GM19238 (cell line): Measurements from ENCODE around the gene TMC1.
"Not testable (repeated sequence)": the region's sequence is repeated elsewhere in the genome, so short reads cannot be mapped to it uniquely, and the experiment has no call there.

Experiments
- DNase-seq: peaks from one replicate; pipeline ENCODE4 v3.0.0; 2011; ENCODE audit warnings: low spot score; ENCODE audit not compliant: insufficient read length

TMC1 gene

DNA sequence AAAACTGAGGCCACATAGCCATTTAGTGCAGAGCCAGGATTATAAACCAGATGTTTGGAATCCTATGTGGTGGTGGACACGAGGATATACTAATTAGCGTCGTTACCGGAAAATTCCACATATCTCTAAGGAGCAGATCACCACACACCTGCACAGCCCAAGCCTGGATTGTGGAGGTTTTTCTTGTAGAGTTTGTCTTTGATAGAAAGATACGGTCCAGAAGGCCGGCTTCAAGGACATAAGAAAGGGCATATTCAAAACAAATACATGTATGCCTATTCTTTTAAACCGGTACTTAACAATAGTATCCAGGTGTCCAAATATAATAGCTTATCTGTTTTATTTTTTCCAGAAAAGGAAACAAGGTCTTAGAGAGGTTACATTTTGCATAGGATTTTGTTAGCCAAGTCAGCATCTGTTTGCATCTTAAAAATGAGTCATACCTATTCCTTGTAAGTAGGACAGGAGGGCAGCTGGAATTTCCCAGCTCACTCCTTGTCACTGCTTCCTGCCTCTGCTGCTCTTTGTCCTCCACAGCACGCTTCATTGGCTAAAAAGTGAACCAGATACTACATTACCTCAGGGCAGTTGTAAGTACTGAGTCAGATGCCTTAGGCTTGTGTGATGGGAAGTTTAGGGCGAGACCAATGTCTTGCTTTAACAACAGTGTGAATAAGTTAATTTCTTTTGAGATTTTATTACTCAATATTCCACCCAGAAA is 3.6 kb downstream of the TMC1 start:
- DNase-seq: no peak

DNA sequence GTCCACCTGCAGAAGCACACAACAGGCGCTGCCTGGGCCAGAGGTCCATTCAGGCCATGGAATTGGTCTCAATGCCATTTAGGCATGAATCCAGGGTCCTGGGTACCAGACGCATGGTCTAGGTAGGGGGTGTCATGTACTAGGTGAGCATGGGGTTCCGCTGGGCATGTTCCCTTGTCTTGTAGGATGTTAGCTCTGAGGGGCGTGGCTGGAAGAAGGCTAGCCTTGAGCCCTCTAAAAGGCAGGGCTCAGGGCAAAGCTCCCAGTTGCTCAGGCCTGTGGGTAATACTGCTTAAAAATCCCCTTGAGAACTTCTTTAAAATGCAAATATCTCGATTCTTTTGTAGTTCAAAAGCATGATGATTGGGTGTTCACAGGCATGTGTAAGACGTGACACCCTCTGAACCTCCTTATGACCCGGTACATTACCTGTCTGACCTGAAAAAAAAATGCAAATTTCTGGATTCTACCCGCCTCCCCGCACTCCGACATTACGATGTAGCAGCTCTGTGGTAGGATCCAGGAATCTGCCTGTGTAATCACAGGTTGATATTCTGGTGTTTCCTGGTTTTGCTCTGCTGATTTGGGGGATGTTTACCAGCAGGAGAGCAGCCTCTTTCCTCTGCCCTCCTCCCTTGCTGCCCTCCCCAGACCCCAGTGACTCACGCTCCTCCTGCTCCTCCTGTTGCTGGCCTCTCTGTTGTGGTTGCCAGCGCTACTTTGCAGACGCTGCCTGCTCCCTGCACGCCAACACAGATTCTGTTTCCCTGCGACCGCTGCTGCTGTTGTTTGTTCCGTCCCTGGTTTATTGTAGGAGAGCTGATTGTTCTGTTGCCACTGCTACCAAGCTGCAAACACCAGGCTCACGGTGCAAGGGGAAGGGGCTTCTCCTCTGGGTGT is 5.7 kb downstream of the TMC1 start:
- peak; percentile 35 for DNase-seq

DNA sequence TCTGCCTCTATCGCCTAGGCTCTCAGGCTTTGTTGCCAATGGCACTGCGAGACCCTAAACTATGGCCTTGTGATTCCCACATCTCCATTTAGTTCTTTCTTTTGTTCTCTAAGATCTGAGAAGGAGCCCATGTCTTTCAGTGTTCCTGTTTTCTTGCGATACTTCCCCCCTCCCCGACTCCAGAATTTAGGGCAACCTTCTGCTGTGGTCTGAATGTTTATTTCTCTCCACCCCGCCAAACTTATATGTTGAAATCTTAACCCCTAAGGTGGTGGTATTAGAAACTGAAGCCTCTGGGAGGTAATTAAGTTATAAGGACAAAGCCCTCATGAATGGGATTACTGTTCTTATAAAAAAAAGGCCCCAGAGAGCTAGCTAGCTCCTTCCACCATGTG is 6.4 kb downstream of the TMC1 start:
- DNase-seq: no peak

DNA sequence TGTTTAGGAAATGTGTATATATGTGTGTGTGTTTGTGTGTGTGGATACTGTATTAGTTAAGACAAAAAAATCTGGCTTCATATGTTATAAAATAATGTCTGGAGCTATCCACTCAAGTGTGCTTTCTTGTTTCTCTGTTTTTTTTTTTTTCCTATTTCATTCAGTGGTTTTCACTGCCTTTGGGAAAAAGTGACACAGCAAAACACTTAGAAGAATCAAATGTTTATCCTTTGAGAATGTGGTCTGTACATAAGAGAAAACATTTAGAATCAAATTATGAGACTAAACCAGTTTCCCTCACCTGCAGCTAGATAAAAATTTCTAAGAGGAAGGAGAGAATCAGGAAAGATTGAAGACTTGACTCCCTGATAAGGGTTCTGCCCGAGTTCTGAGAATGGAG is 8.1 kb downstream of the TMC1 start:
- no peak for DNase-seq

GRCh38 chr9:72533322-72533721 is 11.9 kb downstream of the TMC1 start:
- DNase-seq: no peak

DNA sequence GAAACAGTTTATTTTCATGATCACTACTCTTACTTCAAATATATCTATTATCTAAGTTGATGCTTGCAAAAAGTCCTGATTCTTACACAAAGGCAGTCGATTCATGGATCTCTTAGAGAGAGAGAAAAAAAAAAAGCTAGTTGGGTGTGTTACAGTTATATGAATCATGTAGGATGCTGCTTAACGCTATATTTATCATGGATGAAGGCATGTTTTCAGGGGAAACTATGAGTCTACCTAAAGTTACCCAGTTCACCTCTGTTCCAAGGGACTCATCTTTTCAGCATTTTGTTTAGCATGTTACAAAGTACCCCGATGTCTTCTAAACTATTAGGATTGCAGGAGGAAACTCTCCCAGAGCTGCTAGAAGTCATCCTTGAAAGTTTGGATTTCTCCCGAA is 13.5 kb downstream of the TMC1 start:
- DNase-seq: no peak

DNA sequence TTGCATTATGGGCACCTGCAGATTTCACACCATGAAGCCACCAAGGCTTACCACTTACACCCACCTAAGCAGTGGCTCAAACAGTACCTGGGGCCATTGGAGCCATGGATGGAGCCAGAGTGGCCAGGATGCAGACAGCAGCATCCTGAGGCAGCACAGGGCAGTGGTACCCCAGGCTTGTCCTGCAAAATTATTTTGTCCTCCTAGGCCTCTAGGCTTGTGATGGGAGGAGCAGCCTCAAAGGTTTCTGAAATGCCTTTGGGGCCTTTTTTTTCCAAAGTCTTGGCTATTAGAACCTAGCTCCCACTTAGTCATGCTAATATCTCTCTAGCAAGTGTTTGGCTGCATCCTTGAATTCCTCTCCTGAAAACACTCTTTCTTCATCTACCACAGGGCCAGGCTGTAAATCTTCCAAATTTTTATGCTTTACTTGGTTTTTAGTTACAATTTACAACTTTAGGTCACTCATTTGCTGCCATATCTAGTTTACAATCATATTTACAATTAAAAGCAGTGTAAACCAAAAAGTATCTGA is 15.7 kb downstream of the TMC1 start:
- DNase-seq: no peak

GRCh38 chr9:72537671-72538070 is 16.3 kb downstream of the TMC1 start:
- no peak for DNase-seq

DNA sequence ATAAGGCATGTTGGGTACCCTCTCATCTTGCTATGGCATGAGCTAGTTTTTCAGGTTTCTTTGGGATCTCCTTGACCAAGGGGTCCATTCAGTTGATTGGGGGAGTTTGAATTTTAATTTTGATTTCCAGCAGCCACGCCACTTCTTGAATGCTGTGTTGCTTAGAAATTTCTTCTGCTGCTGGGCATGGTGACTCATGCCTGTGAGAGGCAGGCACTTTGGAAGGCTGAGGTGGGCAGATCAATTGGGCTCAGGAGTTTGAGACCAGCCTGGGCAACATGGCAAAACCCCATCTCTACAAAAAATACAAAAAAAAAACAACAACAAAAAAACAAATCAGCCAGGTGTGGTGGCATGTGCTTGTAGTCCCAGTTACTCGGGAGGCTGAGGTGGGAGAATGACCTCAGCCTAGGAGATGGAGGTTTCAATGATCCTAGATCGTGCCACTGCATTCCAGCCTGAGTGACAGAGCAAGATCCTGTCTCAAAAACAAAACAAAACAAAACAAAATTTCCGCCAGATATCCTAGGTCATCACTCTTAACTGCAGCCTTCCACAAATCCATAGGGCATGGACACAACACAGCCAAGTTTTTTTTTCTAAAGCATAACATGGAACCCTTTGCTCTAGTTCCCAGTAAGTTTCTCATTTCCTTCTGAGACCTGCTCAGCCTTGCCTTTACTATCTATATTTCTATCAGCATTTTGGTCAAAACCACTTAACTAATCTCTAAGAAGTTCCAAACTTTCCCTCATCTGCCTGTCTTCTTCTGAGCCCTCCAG is 17.7 kb downstream of the TMC1 start:
- DNase-seq: no peak

- DNase-seq: no peak
Observed at GRCh38 chr9:72539824-72540347, 18.5 kb downstream of the TMC1 start.

DNA sequence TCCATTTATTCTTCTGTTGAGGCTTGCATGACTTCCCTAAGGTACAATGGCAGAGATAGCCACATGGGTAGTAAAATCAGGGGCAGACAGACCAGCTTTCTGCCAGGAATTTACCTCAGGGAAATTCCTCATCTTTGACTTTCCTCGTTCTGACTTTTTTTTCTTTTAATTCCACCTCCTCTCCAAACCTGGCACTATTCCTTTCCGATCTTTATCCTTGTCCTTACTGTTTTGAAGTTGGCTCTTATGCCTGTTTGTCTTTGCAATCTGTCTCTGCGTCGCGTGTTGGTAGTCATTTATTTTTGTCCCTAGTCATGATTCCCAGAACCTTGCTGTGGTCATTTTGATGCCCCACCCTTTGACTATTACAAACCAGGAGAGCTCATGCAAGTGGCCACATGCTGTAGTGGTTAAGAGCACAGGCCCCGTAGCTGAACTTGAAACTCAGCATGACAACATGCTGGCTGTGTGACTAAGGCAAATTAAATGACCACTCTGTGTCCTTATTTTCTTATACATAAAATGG is 19.0 kb downstream of the TMC1 start:
- DNase-seq: no peak

GRCh38 chr9:72542537-72542833 is 21.1 kb downstream of the TMC1 start:
- not testable (repeated sequence) for DNase-seq

DNA sequence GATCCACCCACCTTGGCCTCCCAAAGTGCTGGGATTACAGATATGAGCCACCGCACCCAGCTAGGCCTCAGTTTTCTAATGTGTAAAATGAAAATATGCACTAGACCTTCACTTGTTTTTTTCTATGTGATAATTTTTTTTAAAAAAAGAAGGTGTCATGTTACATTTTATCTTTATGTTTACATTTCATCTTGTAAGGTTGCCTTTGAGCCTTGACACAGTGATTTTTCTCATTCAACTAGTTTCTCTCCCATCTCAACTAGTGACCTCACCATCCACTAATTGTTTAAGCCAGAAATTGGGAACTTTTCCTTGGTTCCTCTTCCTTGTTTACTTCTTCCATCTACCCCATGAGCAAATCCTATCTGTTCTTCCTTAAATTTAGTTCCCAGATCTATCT is 21.5 kb downstream of the TMC1 start:
- no peak for DNase-seq

- DNase-seq: no peak
Observed at GRCh38 chr9:72551306-72551705, 29.9 kb downstream of the TMC1 start.

DNA sequence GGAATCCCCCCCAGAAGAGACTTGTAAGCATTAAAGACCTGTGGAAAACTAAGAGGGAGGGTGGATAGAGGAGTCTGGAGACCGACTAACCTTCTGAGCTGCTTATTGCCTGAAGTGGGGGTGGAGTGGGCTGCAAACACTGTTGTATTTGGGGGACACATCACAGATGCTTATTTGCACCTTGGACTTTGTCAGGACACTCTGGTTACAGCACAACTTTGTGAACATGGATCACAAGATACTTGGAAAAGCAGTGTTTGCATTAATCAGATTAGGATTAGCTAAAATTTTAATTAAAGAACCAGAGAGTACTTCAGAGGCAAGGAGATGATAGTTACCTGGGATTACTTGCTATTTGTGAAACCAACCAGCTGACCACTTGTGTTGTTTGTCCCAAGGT is 30.9 kb downstream of the TMC1 start:
- DNase-seq: no peak

- DNase-seq: no peak
Observed at GRCh38 chr9:72554221-72554641, 32.8 kb downstream of the TMC1 start.

GRCh38 chr9:72557549-72557948 is 36.1 kb downstream of the TMC1 start:
- DNase-seq: no peak

GRCh38 chr9:72560086-72560485 is 38.7 kb downstream of the TMC1 start:
- DNase-seq: no peak

DNA sequence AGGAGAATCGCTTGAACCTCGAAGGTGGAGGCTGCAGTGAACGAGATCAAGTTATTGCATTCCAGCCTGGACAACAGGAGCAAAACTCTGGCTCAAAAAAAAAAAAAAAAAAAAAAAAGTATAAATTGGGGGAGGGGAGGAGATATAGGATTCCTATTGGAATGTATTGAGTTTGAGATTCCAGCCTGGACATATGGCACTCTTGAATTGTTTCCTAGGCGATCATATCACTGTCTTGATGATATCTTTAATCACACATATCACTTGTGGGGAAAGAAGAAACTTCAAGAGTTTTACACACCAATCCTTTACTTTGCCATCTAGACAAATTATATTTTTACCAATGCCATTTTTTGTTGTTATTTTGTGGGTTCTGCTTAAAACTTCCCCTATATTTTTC is 42.4 kb downstream of the TMC1 start:
- no peak for DNase-seq

DNA sequence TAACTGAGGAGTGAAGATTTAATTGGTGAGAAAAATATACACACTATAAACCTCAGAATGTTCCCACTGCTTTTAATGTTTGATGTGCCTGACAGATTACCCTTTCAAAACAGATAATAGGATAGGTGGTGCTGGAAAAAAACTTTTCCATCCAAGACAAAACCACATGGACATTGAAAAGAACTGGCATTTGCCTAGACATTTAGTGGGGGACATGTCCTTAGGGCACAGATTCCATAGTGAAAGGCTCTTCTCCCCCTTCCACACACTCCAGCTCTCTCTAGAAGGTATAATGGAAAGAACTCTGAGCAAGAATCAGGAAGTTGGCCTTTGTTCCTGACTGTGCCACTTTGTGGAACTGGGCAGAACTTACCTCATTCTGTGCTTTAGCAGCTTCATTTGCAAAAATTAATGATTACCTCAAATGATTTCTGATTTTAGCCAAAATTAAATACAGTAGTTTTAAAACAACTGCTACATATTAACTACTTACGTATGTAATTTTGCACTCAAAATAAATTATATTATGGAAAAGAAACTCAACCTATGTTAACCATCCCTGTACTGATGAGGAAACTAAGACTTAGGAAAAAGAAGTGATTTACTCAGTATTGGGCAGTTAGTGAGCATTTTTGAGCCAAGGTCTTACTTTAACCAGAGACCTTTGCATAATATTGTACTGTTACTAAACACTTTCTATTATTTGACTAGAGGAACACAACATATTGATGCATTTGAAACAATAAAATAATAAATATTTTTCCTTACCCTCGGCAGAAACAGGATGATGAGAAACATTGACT is 43.3 kb downstream of the TMC1 start:
- no peak for DNase-seq

DNA sequence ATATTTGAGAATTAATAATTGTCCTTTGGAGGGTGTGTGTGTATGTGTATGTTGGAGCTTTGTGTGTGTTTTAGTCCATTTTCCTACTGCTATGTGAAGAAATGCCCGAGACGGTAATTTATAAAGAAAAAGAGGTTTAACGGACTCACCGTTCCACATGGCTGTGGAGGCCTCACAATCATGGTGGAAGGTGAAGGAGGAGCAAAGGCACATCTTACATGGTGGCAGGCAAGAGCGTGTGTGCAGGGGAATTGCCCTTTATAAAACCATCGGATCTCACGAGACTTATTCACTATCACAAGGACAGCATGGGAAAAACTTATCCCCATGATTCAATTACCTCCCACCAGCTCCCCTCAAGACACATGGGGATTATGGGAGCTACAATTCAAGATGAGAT is 44.1 kb downstream of the TMC1 start:
- no peak for DNase-seq
